ENCODE data around the gene IL13. TPM values are rescaled to one million over a fixed set of nuclear protein-coding genes. Genes with fewer than 3 reads are reported as not detected.

Gene IL13
- total and polyA plus RNA-seq, 10 of the 15 experiments (the other 5 are each of a cell fraction or from before 2014, with no cell fraction given), result 0.06 to 0.40 (median 0.11) TPM; not detected in 6

- CTCF ChIA-PET, result interaction anchor here (0.5 to 7.0 kb wide), 7 partner anchors 10 to 628 kb away, joined by 3 to 57 read pairs (median 4); partner anchors contain the start of gene IL4
- RAD21 ChIA-PET (ENCODE audit: unreplicated experiment), result interaction anchor here (0.8 to 9.2 kb wide), 14 partner anchors 11 to 244 kb away, joined by 3 to 148 read pairs (median 18); partner anchors contain the start of genes CCNI2, IL4, KIF3A and RAD50
- Histone ChIP-seq H3K36me3 (ENCODE audit: control insufficient read depth in 2 of 2, insufficient read depth in 2 of 2, low read length in 1 of 2) (no peaks in the 10 kb centered on the region), H4K20me1 (ENCODE audit: control insufficient read depth, insufficient read depth) (no peaks in the 10 kb centered on the region), H3K27me3 (replicated peaks in 1 of 2; ENCODE audit: control insufficient read depth in 2 of 2, insufficient read depth in 2 of 2, low read length in 1 of 2) (no peaks in the 10 kb centered on the region), H3K27ac (ENCODE audit: control insufficient read depth, insufficient read depth) (peak overlapping the region; percentile 96), H3K4me1 (ENCODE audit: control insufficient read depth, insufficient read depth, low read length) (peaks cover 56% of the 10 kb centered on the region), H2AFZ (ENCODE audit: control insufficient read depth, low read depth, low read length) (no peak overlapping the region), H3K9ac (ENCODE audit: control insufficient read depth, insufficient read depth, low read length) (peak overlapping the region; percentile 5; the same call in 1 of the 2 replicates), H3K4me3 (no peak overlapping the region), H3K9me3 (replicated peaks; ENCODE audit: control insufficient read depth, insufficient read depth, low read length) (no peaks in the 10 kb centered on the region), H3K4me2 (ENCODE audit: control insufficient read depth, insufficient read depth) (no peak overlapping the region; the same call in 1 of the 2 replicates), H3K79me2 (ENCODE audit: control insufficient read depth, insufficient read depth, low read length) (no peaks in the 10 kb centered on the region)
- ATAC-seq (no peak), FAIRE-seq (no peak), DNase-seq (ENCODE audit: low read depth, low spot score) (no peak)
- in situ Hi-C loops (cut with MboI), result no loop called here
- intact Hi-C loops (cut with micrococcal nuclease; ENCODE audit: unreplicated experiment), result loop anchor here (1.0 to 5.0 kb wide), 8 partner anchors 28 to 242 kb away; partner anchors contain the start of genes GDF9 and UQCRQ
- TF ChIP-seq SRF (IDR thresholded peaks at IDR 0.05; ENCODE audit: low read depth in 2 of 2, low read length in 2 of 2) (no peak), RAD21 (IDR thresholded peaks at IDR 0.05; ENCODE audit: insufficient read depth, low read depth, low read length) (no peak)
- WGBS (ENCODE audit: insufficient coverage, insufficient replicate concordance, low lambda C conversion rate, missing lambda C conversion rate), result 92% methylated on average over 9 of the region's 9 CpGs
- SMC1A ChIA-PET (ENCODE audit: uncharacterized antibody, unreplicated experiment), result interaction anchor here (1.0 to 12.1 kb wide), 15 partner anchors 10 to 238 kb away, joined by 3 to 156 read pairs (median 14); partner anchors contain the start of genes IL4 and KIF3A
- POLR2A ChIA-PET, result interaction anchor here (0.8 to 10.8 kb wide), 4 partner anchors 10 to 114 kb away, joined by 3 to 118 read pairs (median 15); partner anchors contain the start of gene IL4
- no TSS peak for BruUV-seq (replicated peaks)
These were observed 6.8 kb downstream of the IL13 start for GRCh38 chr5:132664696-132665209.

- ChIA-PET POLR2A (interaction anchor here (0.8 to 10.8 kb wide), 3 partner anchors 9 to 115 kb away, joined by 3 to 118 read pairs (median 25); partner anchors contain the start of gene IL4), SMC1A (ENCODE audit: uncharacterized antibody, unreplicated experiment) (interaction anchor here (1.0 to 12.1 kb wide), 8 partner anchors 9 to 87 kb away, joined by 3 to 156 read pairs (median 30); partner anchors contain the start of genes IL4 and KIF3A), CTCF (interaction anchor here (0.7 to 7.0 kb wide), 3 partner anchors 9 to 139 kb away, joined by 3 to 57 read pairs (median 4); partner anchors contain the start of gene IL4), RAD21 (ENCODE audit: unreplicated experiment) (interaction anchor here (2.4 to 9.2 kb wide), 8 partner anchors 10 to 154 kb away, joined by 11 to 148 read pairs (median 65); partner anchors contain the start of genes CCNI2, IL4 and KIF3A)
- Histone ChIP-seq H3K4me3 (no peak overlapping the region), H2AFZ (ENCODE audit: control insufficient read depth, low read depth, low read length) (no peak overlapping the region), H3K79me2 (ENCODE audit: control insufficient read depth, insufficient read depth, low read length) (no peaks in the 10 kb centered on the region), H3K27ac (ENCODE audit: control insufficient read depth, insufficient read depth) (no peak overlapping the region), H3K9ac (ENCODE audit: control insufficient read depth, insufficient read depth, low read length) (no peak overlapping the region), H3K4me2 (ENCODE audit: control insufficient read depth, insufficient read depth) (no peak overlapping the region), H3K4me1 (ENCODE audit: control insufficient read depth, insufficient read depth, low read length) (peaks cover 47% of the 10 kb centered on the region), H3K9me3 (replicated peaks; ENCODE audit: control insufficient read depth, insufficient read depth, low read length) (no peaks in the 10 kb centered on the region), H4K20me1 (ENCODE audit: control insufficient read depth, insufficient read depth) (no peaks in the 10 kb centered on the region), H3K27me3 (replicated peaks in 1 of 2; ENCODE audit: control insufficient read depth in 2 of 2, insufficient read depth in 2 of 2, low read length in 1 of 2) (no peaks in the 10 kb centered on the region), H3K36me3 (ENCODE audit: control insufficient read depth in 2 of 2, insufficient read depth in 2 of 2, low read length in 1 of 2) (no peaks in the 10 kb centered on the region)
- no peak for FAIRE-seq
- in situ Hi-C loops (cut with MboI), result no loop called here
- WGBS (ENCODE audit: insufficient coverage, insufficient replicate concordance, low lambda C conversion rate, missing lambda C conversion rate), result 96% methylated on average over 21 of the region's 21 CpGs
- no TSS peak for BruUV-seq (replicated peaks)
- no peak for TF ChIP-seq ZNF592 (IDR thresholded peaks at IDR 0.05)
- no peak for TF ChIP-seq RELA (IDR thresholded peaks at IDR 0.05; ENCODE audit: borderline replicate concordance, partially characterized antibody)
- peak; percentile 71 for TF ChIP-seq MLLT1 (IDR thresholded peaks at IDR 0.05)
- ATAC-seq, result no peak
- no peak for DNase-seq (ENCODE audit: low read depth, low spot score)
- intact Hi-C loops (cut with micrococcal nuclease; ENCODE audit: unreplicated experiment), result no loop called here
These were observed 7.7 kb downstream of the IL13 start for GRCh38 chr5:132665574-132666080.

Data from GM12878 (cell line).